Mesendoderm (in vitro differentiated cells): ENCODE data around the gene OCRL.
"Not testable (repeated sequence)": the region's sequence is repeated elsewhere in the genome, so short reads cannot be mapped to it uniquely, and the experiment has no call there.

ENCODE experiments used
- DNase-seq: peaks from one replicate; pipeline ENCODE4 v3.0.0; 2013
- H2AK5ac ChIP-seq: 2 replicates; pipeline ENCODE4 v1.6.1; 2013; ENCODE audit warnings: low read length, inconsistent platforms
- H2BK120ac ChIP-seq: 2 replicates; pipeline ENCODE4 v1.6.1; 2013; ENCODE audit warnings: low read depth, mild to moderate bottlenecking, low read length, moderate library complexity, mixed read lengths
- H2BK15ac ChIP-seq: replicated peaks from 2 replicates; pipeline ENCODE4 v1.6.1; 2013; ENCODE audit warnings: low read depth, mild to moderate bottlenecking, moderate library complexity
- H2BK5ac ChIP-seq: 2 replicates; pipeline ENCODE4 v1.6.1; 2013; ENCODE audit warnings: low read length, inconsistent platforms
- H3K18ac ChIP-seq: 2 replicates; pipeline ENCODE4 v1.6.1; 2013; ENCODE audit warnings: mild to moderate bottlenecking, low read length, mixed read lengths
- H3K23ac ChIP-seq: one replicate; pipeline ENCODE4 v1.6.1; 2013; ENCODE audit warnings: low read length
- H3K27ac ChIP-seq: 2 replicates; pipeline ENCODE4 v1.5.1; 2013; ENCODE audit warnings: low read depth, mild to moderate bottlenecking, inconsistent platforms, low read length, moderate library complexity
- H3K27me3 ChIP-seq: 2 replicates; pipeline ENCODE4 v1.6.1; 2013; ENCODE audit warnings: low read length, control low read depth, mild to moderate bottlenecking, inconsistent platforms; ENCODE audit not compliant: insufficient read depth, poor library complexity
- H3K36me3 ChIP-seq: 2 replicates; pipeline ENCODE4 v1.6.1; 2013; ENCODE audit warnings: low read length, inconsistent platforms; ENCODE audit not compliant: control insufficient read depth, insufficient read depth
- H3K4ac ChIP-seq: one replicate; pipeline ENCODE4 v1.6.1; 2013; ENCODE audit warnings: low read depth, mild to moderate bottlenecking, low read length, moderate library complexity
- H3K4me1 ChIP-seq: 2 replicates; pipeline ENCODE4 v1.6.1; 2013; ENCODE audit warnings: low read depth, low read length, inconsistent platforms; ENCODE audit not compliant: control insufficient read depth
- H3K4me2 ChIP-seq: 2 replicates; pipeline ENCODE4 v1.6.1; 2013; ENCODE audit warnings: low read length
- H3K4me3 ChIP-seq: 2 replicates; pipeline ENCODE4 v1.5.1; 2013; ENCODE audit warnings: mild to moderate bottlenecking, low read length
- H3K56ac ChIP-seq: one replicate; pipeline ENCODE4 v1.6.1; 2013; ENCODE audit warnings: low read length
- H3K79me1 ChIP-seq: 2 replicates; pipeline ENCODE4 v1.6.1; 2013; ENCODE audit warnings: low read length, inconsistent platforms
- H3K79me2 ChIP-seq: 2 replicates; pipeline ENCODE4 v1.6.1; 2013; ENCODE audit warnings: mild to moderate bottlenecking, low read length; ENCODE audit not compliant: control insufficient read depth, insufficient read depth
- H3K9ac ChIP-seq: 2 replicates; pipeline ENCODE4 v1.6.1; 2013; ENCODE audit warnings: low read length, inconsistent platforms
- H4K5ac ChIP-seq: one replicate; pipeline ENCODE4 v1.6.1; 2013; ENCODE audit warnings: low read length
- H4K8ac ChIP-seq: one replicate; pipeline ENCODE4 v1.6.1; 2013; ENCODE audit warnings: low read depth, mild to moderate bottlenecking, control low read depth, low read length, moderate library complexity
- WGBS: extraction: QIAGEN DNeasy Blood & Tissue Kit; methylation state at CpG from one replicate; pipeline ENCODE4 v1.1.7; 2013; ENCODE audit warnings: low lambda C conversion rate, missing lambda C conversion rate; ENCODE audit not compliant: insufficient coverage; ENCODE audit errors: extremely low coverage; 5-methylcytosine and 5-hydroxymethylcytosine counted together

OCRL gene

DNA sequence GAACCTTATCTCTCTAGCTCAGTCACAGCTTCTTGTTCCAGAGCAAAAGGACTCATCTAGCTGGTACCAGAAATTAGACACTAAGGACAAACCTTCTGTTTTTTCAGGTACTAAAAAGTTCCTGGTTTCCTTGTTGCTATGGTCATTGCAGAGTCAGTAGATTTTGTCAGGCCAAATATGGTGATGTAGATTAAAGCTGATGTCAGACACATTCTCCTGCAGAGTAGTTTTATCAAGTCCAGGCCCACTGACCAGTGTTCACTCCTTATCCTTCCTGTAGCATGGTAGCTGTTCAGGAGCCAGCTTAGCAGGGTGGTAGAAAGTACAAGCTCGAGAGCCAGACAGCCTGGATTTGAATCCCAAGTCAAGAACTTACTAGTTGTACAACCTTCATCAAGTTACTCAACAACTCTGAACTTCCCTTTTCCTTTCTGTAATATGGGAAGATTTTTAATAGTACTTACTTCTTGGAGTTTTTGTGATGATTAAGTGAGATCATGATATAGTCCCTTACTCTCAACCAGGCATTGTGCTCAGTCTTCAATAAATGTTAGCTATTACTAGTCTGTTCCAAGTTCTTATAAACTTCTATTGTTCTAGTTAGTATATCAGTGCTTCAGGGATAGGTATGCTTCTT is 17.9 kb downstream of the OCRL start:
- Histone ChIP-seq H2BK5ac (no peak overlapping the region), H3K4me3 (no peak overlapping the region), H4K8ac (no peak overlapping the region), H4K5ac (no peak overlapping the region), H2AK5ac (no peak overlapping the region), H2BK15ac (no peak overlapping the region), H3K4me2 (no peak overlapping the region), H2BK120ac (no peak overlapping the region), H3K4ac (no peak overlapping the region), H3K56ac (no peak overlapping the region), H3K4me1 (no peaks in the 10 kb centered on the region), H3K36me3 (no peaks in the 10 kb centered on the region), H3K79me1 (no peaks in the 10 kb centered on the region), H3K9ac (no peak overlapping the region), H3K18ac (no peak overlapping the region), H3K79me2 (no peaks in the 10 kb centered on the region), H3K23ac (no peak overlapping the region), H3K27ac (no peak overlapping the region), H3K27me3 (no peaks in the 10 kb centered on the region)
- no peak for DNase-seq
- WGBS, result no CpG with 5 or more reads among the region's 1 CpG

DNA sequence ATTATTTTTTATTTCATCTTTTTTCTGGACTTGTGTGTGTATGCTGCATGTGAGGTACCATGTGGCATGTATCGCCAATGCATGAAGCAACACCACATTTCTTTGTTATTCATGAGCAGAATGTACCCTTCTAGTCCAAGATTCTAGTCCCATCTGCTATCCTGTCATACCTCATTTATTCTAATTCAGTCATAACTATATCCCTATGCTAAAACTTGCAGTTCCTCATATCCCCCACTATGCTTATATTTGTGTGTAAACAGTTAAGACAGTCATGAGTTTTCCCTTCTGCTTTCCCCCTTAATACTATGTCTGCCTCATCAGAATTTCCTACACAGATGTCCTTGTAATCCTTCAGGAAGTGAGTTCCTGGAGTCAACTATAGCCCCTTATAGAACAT is 19.7 kb downstream of the OCRL start:
- Histone ChIP-seq H2BK15ac (no peak overlapping the region), H3K4ac (no peak overlapping the region), H3K23ac (no peak overlapping the region), H2BK5ac (no peak overlapping the region), H3K4me3 (no peak overlapping the region), H3K9ac (no peak overlapping the region), H3K79me2 (no peaks in the 10 kb centered on the region), H3K18ac (no peak overlapping the region), H4K8ac (no peak overlapping the region), H3K56ac (no peak overlapping the region), H3K27me3 (no peaks in the 10 kb centered on the region), H2AK5ac (no peak overlapping the region), H3K27ac (no peak overlapping the region), H4K5ac (no peak overlapping the region), H3K4me2 (no peak overlapping the region), H3K4me1 (no peaks in the 10 kb centered on the region), H2BK120ac (no peak overlapping the region), H3K79me1 (no peaks in the 10 kb centered on the region), H3K36me3 (no peaks in the 10 kb centered on the region)
- DNase-seq, result no peak
- no CpG with 5 or more reads among the region's 1 CpG for WGBS

DNA sequence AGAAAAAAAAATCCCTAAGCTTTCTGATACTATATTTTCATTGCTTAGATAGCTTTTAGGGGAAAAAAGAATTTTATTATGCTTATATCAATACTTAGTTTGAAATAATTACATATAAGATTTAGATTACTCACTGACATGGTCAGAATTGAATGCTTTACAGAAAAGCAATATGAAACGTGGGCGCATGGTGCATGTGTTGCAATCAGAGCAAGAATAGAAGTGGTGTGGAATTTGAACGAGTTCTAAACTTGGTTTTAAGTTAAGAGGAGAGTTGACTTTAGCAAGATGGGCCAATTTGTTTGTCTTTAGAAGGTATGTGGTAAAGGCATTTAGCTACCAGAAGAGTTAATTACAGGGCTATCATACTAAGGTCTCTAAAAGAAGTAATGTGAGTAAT is 21.4 kb downstream of the OCRL start:
- H3K4me1 ChIP-seq, result no peaks in the 10 kb centered on the region
- no peak overlapping the region for H3K18ac ChIP-seq
- no peak overlapping the region for H3K9ac ChIP-seq
- no peak overlapping the region for H3K4me2 ChIP-seq
- no peak overlapping the region for H2AK5ac ChIP-seq
- no peaks in the 10 kb centered on the region for H3K27me3 ChIP-seq
- H3K56ac ChIP-seq, result no peak overlapping the region
- H3K4me3 ChIP-seq, result no peak overlapping the region
- no peaks in the 10 kb centered on the region for H3K79me1 ChIP-seq
- no peak overlapping the region for H2BK5ac ChIP-seq
- H4K8ac ChIP-seq, result no peak overlapping the region
- 100% methylated on average over 1 of the region's 3 CpGs for WGBS
- no peak overlapping the region for H2BK15ac ChIP-seq
- no peak overlapping the region for H3K23ac ChIP-seq
- no peak overlapping the region for H2BK120ac ChIP-seq
- no peaks in the 10 kb centered on the region for H3K36me3 ChIP-seq
- no peak for DNase-seq
- H4K5ac ChIP-seq, result no peak overlapping the region
- no peak overlapping the region for H3K4ac ChIP-seq
- no peak overlapping the region for H3K27ac ChIP-seq
- no peaks in the 10 kb centered on the region for H3K79me2 ChIP-seq

DNA sequence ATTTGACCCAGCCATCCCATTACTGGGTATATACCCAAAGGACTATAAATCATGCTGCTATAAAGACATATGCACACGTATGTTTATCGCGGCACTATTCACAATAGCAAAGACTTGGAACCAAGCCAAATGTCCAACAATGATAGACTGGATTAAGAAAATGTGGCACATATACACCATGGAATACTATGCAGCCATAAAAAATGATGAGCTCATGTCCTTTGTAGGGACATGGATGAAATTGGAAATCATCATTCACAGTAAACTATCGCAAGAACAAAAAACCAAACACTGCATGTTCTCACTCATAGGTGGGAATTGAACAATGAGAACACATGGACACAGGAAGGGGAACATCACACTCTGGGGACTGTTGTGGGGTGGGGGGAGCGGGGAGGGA is 24.3 kb downstream of the OCRL start:
- not testable (repeated sequence) for H3K79me1 ChIP-seq, H3K23ac ChIP-seq, H2BK120ac ChIP-seq, H3K18ac ChIP-seq, H3K9ac ChIP-seq, H3K27me3 ChIP-seq, H2BK5ac ChIP-seq, H4K8ac ChIP-seq, H3K4ac ChIP-seq, H3K56ac ChIP-seq, H4K5ac ChIP-seq, H3K36me3 ChIP-seq, H2AK5ac ChIP-seq, H2BK15ac ChIP-seq, H3K4me2 ChIP-seq, H3K79me2 ChIP-seq, DNase-seq, H3K27ac ChIP-seq, H3K4me1 ChIP-seq, H3K4me3 ChIP-seq
- WGBS, result no CpG with 5 or more reads among the region's 5 CpGs

DNA sequence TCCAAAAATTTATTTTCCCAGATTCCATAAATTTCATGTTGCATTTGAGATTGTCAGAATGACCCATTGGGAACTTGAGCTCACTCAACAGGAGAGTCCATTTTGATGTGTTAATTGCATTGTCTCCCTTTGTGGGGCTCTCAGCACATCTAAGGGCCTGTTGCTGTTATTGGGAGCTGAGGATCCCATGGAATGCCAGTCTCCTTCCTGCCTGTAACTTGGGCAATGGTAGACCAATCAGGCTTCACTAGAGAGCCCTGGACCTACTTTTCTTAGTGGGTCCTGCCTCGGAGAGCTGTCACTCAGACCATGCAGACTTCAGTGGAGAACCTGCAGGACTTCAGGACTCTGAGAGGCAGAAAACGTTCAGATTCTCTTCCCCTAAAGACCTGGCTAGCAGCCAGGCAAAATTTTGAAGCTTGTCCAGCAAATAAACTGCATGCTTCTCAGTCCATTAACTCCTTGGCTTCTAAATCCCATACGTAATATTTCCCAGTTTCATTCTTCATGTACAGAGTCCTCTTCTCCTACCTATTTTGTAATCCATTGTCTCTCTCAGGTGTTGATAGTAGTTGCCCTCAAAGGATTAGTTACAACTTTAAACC is 25.1 kb downstream of the OCRL start:
- H4K5ac ChIP-seq, result no peak overlapping the region
- H3K79me2 ChIP-seq, result no peaks in the 10 kb centered on the region
- no peak overlapping the region for H4K8ac ChIP-seq
- H3K9ac ChIP-seq, result no peak overlapping the region
- WGBS, result no CpG with 5 or more reads among the region's 3 CpGs
- no peak overlapping the region for H2BK5ac ChIP-seq
- H3K4me2 ChIP-seq, result no peak overlapping the region
- H3K4me3 ChIP-seq, result no peak overlapping the region
- H3K23ac ChIP-seq, result no peak overlapping the region
- no peak overlapping the region for H3K18ac ChIP-seq
- no peak overlapping the region for H2AK5ac ChIP-seq
- no peak overlapping the region for H3K27ac ChIP-seq
- H3K79me1 ChIP-seq, result no peaks in the 10 kb centered on the region
- DNase-seq, result no peak
- no peaks in the 10 kb centered on the region for H3K4me1 ChIP-seq
- H2BK15ac ChIP-seq, result no peak overlapping the region
- H3K56ac ChIP-seq, result no peak overlapping the region
- H3K27me3 ChIP-seq, result no peaks in the 10 kb centered on the region
- no peaks in the 10 kb centered on the region for H3K36me3 ChIP-seq
- no peak overlapping the region for H2BK120ac ChIP-seq
- H3K4ac ChIP-seq, result no peak overlapping the region

DNA sequence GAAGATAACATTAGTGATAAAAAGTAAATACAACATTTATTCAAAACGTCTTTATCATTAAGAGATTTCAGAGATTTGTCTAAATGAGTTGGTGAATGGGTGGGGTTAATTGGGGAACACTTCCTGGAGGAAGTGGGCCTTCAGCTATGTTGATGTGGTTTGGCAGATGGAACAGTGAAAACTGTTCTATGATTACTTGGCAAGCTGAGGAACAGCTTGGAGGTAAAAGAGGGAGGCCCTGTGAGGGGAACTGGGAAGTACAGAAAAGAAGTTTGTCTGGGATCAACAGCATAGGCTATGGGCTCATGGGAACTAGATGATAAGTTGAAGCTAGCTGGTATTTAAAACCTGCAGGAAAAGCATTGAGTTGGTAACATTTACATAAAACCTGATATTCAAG is 26.0 kb downstream of the OCRL start:
- WGBS, result no CpG with 5 or more reads among the region's 1 CpG
- no peak overlapping the region for H4K5ac ChIP-seq
- H3K4me3 ChIP-seq, result no peak overlapping the region
- H2BK120ac ChIP-seq, result no peak overlapping the region
- H2BK5ac ChIP-seq, result no peak overlapping the region
- H3K23ac ChIP-seq, result no peak overlapping the region
- no peak overlapping the region for H3K4me2 ChIP-seq
- H2AK5ac ChIP-seq, result no peak overlapping the region
- H3K27me3 ChIP-seq, result no peaks in the 10 kb centered on the region
- H3K4ac ChIP-seq, result no peak overlapping the region
- H4K8ac ChIP-seq, result no peak overlapping the region
- no peak overlapping the region for H2BK15ac ChIP-seq
- no peaks in the 10 kb centered on the region for H3K36me3 ChIP-seq
- H3K79me2 ChIP-seq, result no peaks in the 10 kb centered on the region
- no peak overlapping the region for H3K27ac ChIP-seq
- H3K79me1 ChIP-seq, result no peaks in the 10 kb centered on the region
- no peak for DNase-seq
- no peak overlapping the region for H3K56ac ChIP-seq
- H3K4me1 ChIP-seq, result no peaks in the 10 kb centered on the region
- H3K18ac ChIP-seq, result no peak overlapping the region
- H3K9ac ChIP-seq, result no peak overlapping the region
